ENCODE data around the gene SPRY4.
"Not testable (repeated sequence)": the region's sequence is repeated elsewhere in the genome, so short reads cannot be mapped to it uniquely, and the experiment has no call there.

The SPRY4 gene

DNA sequence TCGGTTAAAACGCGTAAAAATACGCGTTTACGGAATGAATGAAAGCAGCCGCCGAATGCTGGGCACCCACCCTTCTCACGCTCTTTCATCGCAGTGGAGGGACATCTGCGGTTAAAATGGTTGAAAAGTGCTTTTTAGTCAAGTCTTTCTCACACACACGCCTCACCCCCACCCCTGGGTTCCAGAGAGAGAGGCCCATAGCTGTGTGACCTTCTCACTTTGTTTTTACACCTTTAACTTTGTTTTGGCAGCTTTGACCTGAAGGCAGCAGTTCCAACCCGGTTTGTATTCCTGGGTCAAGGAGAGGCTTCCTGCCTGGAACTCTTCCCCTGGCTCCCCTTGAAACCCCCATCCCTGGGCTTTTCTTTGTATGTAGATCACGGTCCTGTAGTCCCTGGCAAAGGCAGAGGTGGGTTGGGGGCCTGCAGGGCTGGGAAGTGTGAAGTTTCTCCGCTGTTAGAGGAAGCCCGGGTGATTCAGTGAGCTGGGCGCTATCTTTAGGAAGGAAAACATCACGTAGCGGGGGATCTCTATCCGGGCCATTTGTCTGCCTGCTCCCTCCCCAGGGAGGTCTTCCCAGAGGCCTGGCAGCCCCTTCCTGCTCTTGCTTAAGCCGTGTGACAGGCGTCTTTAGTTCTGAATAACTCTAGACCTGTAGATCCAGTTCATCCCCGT lies 29.6 kb downstream of the SPRY4 start:
- DNase-seq (ENCODE audit: low read depth in 3 of 3) = no peak

DNA sequence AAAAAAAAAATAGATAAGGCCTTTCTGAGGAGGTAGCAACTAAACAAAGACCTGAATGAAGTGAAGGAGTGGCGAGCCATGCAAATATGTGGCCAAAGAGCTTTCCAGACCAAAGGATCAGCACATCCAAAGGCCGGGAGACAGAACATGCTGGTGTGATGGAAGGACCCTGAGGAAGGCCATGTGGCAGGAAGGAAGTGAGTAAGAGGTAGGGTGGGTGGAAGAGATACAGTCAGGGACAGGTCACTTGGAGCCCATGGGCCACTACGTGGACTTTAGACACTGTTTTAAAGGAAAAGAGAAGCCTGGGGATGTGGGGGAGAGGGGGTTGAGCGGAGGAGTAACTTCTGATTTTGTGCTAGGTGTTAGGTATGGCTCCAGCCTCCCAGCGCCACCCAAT lies 31.3 kb downstream of the SPRY4 start:
- no peak for DNase-seq (ENCODE audit: low read depth in 3 of 3)

- DNase-seq (ENCODE audit: low read depth in 3 of 3) = no peak
These were observed 32.0 kb downstream of the SPRY4 start for GRCh38 chr5:142292808-142293207.

GRCh38 chr5:142292249-142292648 lies 32.6 kb downstream of the SPRY4 start:
- no peak for DNase-seq (ENCODE audit: low read depth in 3 of 3)

GRCh38 chr5:142290577-142291299 lies 34.1 kb downstream of the SPRY4 start:
- DNase-seq (ENCODE audit: low read depth in 3 of 3) = no peak

- no peak for DNase-seq (ENCODE audit: low read depth in 3 of 3)
These were observed 34.9 kb downstream of the SPRY4 start for GRCh38 chr5:142289708-142290576.

GRCh38 chr5:142287973-142288313 lies 36.9 kb downstream of the SPRY4 start:
- DNase-seq (ENCODE audit: low read depth in 3 of 3) = no peak

GRCh38 chr5:142287096-142287972 lies 37.5 kb downstream of the SPRY4 start:
- DNase-seq (ENCODE audit: low read depth in 3 of 3) = no peak

DNA sequence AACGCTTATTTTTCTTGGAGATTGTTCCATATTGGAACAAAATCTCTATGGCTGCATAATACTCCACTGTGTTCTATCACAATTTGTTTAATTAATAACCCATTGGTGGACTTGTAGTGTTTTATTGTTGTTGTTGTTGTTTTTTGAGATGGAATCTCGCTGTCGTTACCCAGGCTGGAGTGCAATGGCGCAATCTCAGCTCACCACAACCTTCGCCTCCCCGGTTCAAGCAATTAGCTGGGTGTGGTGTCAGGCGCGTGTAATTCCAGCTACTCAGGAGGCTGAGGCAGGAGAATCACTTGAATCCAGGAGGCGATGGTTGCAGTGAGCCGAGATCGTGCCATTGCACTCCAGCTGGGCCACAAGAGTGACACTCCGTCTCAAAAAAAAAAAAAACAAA lies 38.7 kb downstream of the SPRY4 start:
- DNase-seq (ENCODE audit: low read depth in 3 of 3) = no peak

DNA sequence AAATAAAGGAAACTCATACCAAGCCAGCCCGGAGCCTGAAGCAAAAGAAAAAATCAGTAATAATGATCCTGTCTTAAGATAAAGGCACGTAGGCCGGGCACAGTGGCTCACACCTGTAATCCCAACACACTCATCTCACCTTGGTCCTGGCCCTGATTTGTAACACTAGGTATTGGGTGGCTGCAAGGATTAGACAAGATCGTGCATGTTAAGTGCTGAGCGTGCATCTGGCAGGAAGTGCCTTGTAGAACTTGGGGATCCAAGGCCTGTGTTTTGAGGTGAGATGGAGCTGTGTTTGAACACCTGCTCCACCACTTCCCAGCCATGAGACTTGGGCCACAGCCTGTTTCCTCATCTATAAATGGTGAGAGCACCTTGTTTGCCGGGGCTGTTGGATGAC lies 41.5 kb downstream of the SPRY4 start:
- no peak for DNase-seq (ENCODE audit: low read depth in 3 of 3)

- no peak for DNase-seq (ENCODE audit: low read depth in 3 of 3)
These were observed 42.9 kb downstream of the SPRY4 start for GRCh38 chr5:142281966-142282365.

GRCh38 chr5:142281008-142281367 lies 43.8 kb downstream of the SPRY4 start:
- DNase-seq (ENCODE audit: low read depth in 3 of 3) = no peak

DNA sequence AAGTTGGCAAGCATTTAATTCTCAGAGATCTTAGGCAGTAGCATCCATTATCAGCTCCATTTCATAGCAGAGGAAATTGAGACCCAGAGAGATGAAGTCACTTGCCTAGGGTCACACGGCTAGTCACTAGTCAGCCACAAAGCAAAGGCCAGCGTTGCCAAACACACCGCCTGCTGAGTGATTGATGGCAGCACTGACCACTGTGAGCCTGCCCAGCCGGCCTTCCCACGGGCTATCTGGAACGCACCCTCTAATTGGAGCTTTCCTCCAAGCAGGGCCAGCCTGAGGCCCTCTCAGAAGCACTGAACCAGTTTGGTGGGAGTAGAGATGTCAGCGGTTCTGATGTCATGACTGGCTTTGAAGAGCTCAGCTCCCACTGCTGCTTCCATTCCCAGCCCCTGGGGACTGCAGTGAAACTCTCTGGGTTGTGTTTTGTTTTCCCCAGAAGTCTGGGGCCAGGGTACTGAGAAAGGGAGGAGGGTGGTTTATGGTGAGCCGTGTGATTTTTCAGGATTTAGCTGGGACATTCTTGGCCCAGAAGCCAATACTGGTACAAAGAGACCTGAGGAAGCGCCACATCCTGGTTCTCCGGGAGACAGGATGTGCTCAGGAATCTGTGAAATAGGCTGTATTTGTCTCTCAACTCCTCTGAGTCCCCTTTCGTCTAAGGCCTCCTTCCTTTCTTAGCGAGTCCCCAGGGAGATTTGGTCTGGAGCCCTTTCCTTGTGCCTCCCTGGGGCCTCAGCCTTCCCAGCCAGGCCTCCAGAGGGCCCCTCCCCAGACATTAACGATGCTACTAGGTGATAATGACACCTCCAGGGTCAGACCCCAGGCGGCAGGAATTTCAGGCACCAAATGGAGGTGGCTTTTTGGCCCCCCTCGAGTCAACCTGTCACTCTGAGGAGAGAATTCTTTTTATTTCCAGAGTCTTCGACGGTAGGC lies 44.5 kb downstream of the SPRY4 start:
- no peak for DNase-seq (ENCODE audit: low read depth in 3 of 3)

DNA sequence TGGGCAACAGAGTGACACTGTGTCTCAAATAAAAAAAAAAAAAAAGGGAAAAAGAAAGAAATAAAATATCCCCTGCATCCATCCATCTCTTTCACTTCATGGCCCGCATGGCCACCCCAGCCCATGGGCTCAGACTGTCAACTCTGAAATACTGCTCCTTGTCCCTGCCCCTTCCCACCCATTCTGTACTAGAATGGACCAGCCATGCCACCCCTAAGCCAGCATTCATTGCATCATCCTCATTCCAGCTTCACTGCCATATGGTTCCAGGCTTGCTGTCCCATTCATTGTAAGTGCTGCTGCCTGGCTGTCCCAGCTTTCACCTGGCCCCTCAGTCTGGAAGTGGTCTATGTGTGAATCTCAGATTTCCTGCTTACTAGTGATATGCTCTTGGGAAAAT lies 46.2 kb downstream of the SPRY4 start:
- no peak for DNase-seq (ENCODE audit: low read depth in 3 of 3)

- no peak for DNase-seq (ENCODE audit: low read depth in 3 of 3)
These were observed 47.0 kb downstream of the SPRY4 start for GRCh38 chr5:142277796-142278195.

- no peak for DNase-seq (ENCODE audit: low read depth in 3 of 3)
These were observed 48.3 kb downstream of the SPRY4 start for GRCh38 chr5:142276517-142276916.

GRCh38 chr5:142275496-142275895 lies 49.3 kb downstream of the SPRY4 start:
- no peak for DNase-seq (ENCODE audit: low read depth in 3 of 3)

DNA sequence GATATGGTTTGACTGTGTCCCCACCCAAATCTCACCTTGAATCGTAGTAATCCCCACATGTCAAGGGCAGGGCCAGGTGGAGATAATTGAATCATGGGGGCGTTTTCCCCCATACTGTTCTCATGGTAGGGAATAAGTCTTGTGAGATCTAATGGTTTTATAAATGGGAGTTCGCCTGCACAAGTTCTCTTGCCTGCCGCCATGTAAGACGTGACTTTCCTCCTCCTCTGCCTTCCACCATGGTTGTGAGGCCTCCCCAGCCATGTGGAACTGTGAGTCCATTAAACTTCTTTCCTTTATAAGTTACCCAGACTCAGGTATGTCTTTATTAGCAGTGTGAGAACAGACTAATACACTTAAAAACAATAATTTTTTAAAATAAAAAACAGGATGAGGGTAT lies 52.2 kb downstream of the SPRY4 start:
- not testable (repeated sequence) for DNase-seq (ENCODE audit: low read depth in 3 of 3)

DNA sequence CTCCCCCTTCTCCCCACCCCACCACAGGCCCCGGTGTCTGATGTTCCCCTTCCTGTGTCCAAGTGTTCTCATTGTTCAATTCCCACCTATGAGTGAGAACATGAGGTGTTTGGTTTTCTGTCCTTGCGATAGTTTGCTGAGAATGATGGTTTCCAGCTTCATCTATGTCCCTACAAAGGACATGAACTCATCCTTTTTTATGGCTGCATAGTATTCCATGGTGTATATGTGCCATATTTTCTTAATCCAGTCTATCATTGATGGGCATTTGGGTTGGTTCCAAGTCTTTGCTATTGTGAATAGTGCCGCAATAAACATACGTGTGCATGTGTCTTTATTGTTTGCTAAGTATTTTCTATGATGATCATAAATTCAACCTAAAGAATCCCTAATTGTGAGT lies 60.7 kb downstream of the SPRY4 start:
- not testable (repeated sequence) for DNase-seq (ENCODE audit: low read depth in 3 of 3)

DNA sequence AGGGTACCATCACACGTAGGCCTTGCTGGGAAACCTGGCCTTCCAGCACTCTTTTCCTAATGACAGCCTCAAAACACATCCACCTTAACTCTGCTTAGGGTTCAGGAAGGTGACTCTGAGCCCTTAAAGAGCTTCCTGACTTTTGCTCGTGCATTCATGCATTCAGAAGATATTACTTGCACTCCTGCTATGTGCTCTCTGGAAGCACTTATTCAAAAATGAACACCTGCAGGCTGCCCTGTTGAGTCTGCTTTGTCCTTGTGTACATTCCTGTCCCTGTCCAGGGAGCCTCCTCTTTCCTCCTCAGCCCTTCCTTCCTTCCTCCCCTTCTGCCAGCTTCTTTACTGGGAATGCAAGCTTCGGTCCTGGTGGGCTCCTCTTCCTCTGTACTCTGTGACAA lies 61.5 kb downstream of the SPRY4 start:
- no peak for DNase-seq (ENCODE audit: low read depth in 3 of 3)

DNA sequence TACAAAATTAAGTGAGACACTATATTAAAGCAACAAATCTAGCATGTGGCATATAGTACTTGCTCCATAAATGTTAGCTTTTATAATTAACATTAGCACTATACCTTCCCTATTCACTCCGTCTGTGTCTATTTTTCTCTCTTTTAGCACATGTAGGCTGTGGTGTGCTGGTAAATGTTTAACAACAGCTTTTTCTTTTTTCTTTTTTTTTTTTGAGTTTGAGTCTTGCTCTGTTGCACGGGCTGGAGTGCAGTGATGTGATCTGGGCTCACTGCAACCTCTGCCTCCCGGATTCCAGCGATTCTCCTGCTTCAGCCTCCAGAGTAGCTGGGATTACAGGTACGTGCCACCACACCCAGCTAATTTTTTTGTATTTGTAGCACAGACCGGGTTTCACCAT lies 62.1 kb downstream of the SPRY4 start:
- no peak for DNase-seq (ENCODE audit: low read depth in 3 of 3)
